SK-N-SH treated with all-trans-retinoic acid at 6 μM for 48 hours (cell line): ENCODE data around the gene ADAM11.

Experiments used
- ATAC-seq: fragments of 200-7000 bp; cut with Tn5 transposase; 3 replicates; pipeline ENCODE4 v1.9.1; 2020; ENCODE audit warnings: mild to moderate bottlenecking, moderate library complexity
- ARNTL ChIP-seq: fragments of 450-650 bp; formaldehyde crosslinking; IDR thresholded peaks from 2 replicates; pipeline ENCODE4 v1.5.0; 2020; ENCODE audit warnings: low read depth, mild to moderate bottlenecking, moderate library complexity, borderline replicate concordance
- BACH2 ChIP-seq: fragments of 250-450 bp; sonication (Bioruptor Pico); IDR thresholded peaks from 2 replicates; pipeline ENCODE4 v1.9.0; 2021; ENCODE audit warnings: mild to moderate bottlenecking, borderline replicate concordance
- CREB5 ChIP-seq: fragments of 250-450 bp; sonication (Bioruptor Pico); IDR thresholded peaks from 2 replicates; pipeline ENCODE4 v1.5.1; 2020; ENCODE audit warnings: low read depth, mild to moderate bottlenecking, moderate library complexity
- CSDC2 ChIP-seq: fragments of 250-450 bp; sonication (Bioruptor Pico); IDR thresholded peaks from 2 replicates; pipeline ENCODE4 v1.5.0; 2020; ENCODE audit warnings: mild to moderate bottlenecking, moderate library complexity
- CSRNP3 ChIP-seq: fragments of 250-450 bp; sonication (Bioruptor Pico); IDR thresholded peaks from 2 replicates; pipeline ENCODE4 v1.5.1; 2021; ENCODE audit warnings: mild to moderate bottlenecking, moderate library complexity
- ESRRG ChIP-seq: fragments of 250-450 bp; sonication (Bioruptor Pico); IDR thresholded peaks from 2 replicates; pipeline ENCODE4 v1.6.1; 2021; ENCODE audit warnings: mild to moderate bottlenecking
- ISL1 ChIP-seq: fragments of 250-450 bp; sonication (Bioruptor Pico); IDR thresholded peaks from 2 replicates; pipeline ENCODE4 v2.1.2; 2022; ENCODE audit warnings: mild to moderate bottlenecking, moderate library complexity
- OSR1 ChIP-seq: fragments of 250-450 bp; sonication (Bioruptor Pico); IDR thresholded peaks from 2 replicates; pipeline ENCODE4 v1.8.0; 2022; ENCODE audit warnings: moderate library complexity, mild to moderate bottlenecking, inconsistent platforms
- PATZ1 ChIP-seq: fragments of 250-450 bp; sonication (Bioruptor Pico); IDR thresholded peaks from 2 replicates; pipeline ENCODE4 v1.8.0; 2020; ENCODE audit warnings: mild to moderate bottlenecking, moderate library complexity, borderline replicate concordance
- PPARA ChIP-seq: fragments of 250-450 bp; sonication (Bioruptor Pico); IDR thresholded peaks from 2 replicates; pipeline ENCODE4 v1.5.0; 2020; ENCODE audit warnings: mild to moderate bottlenecking, borderline replicate concordance
- RARB ChIP-seq: fragments of 250-450 bp; sonication (Bioruptor Pico); IDR thresholded peaks from 2 replicates; pipeline ENCODE4 v1.8.0; 2021; ENCODE audit warnings: mild to moderate bottlenecking, moderate library complexity
- SNAI2 ChIP-seq: fragments of 250-450 bp; sonication (Bioruptor Pico); IDR thresholded peaks from 2 replicates; pipeline ENCODE4 v1.5.0; 2020; ENCODE audit warnings: mild to moderate bottlenecking, moderate library complexity
- TCF4 ChIP-seq: fragments of 250-450 bp; sonication (Bioruptor Pico); IDR thresholded peaks from 2 replicates; pipeline ENCODE4 v1.8.0; 2021; ENCODE audit warnings: mild to moderate bottlenecking, moderate library complexity, borderline replicate concordance
- TOX ChIP-seq: fragments of 250-450 bp; sonication (Bioruptor Pico); IDR thresholded peaks from 2 replicates; pipeline ENCODE4 v1.8.0; 2021; ENCODE audit warnings: mild to moderate bottlenecking, moderate library complexity, borderline replicate concordance
- TSHZ2 ChIP-seq: fragments of 250-450 bp; sonication (Bioruptor Pico); IDR thresholded peaks from 2 replicates; pipeline ENCODE4 v1.5.0; 2020; ENCODE audit warnings: mild to moderate bottlenecking, moderate library complexity
- ZC3H10 ChIP-seq: fragments of 250-450 bp; sonication (Bioruptor Pico); IDR thresholded peaks from 2 replicates; pipeline ENCODE4 v1.5.1; 2021; ENCODE audit warnings: mild to moderate bottlenecking, moderate library complexity
- ZFP3 ChIP-seq: fragments of 250-450 bp; sonication (Bioruptor Pico); IDR thresholded peaks from 2 replicates; pipeline ENCODE4 v1.5.0; 2020; ENCODE audit warnings: mild to moderate bottlenecking, moderate library complexity
- ZFP30 ChIP-seq: fragments of 450-650 bp; formaldehyde crosslinking; IDR thresholded peaks from 2 replicates; pipeline ENCODE4 v1.5.0; 2022; ENCODE audit warnings: mild to moderate bottlenecking, moderate library complexity
- ZNF565 ChIP-seq: fragments of 450-650 bp; formaldehyde crosslinking; conservative IDR thresholded peaks from 2 replicates; pipeline ENCODE4 v1.5.0; 2020; ENCODE audit warnings: low read depth, mild to moderate bottlenecking, moderate library complexity
- ZNF70 ChIP-seq: fragments of 450-650 bp; formaldehyde crosslinking; IDR thresholded peaks from 2 replicates; pipeline ENCODE4 v1.5.0; 2020; ENCODE audit warnings: mild to moderate bottlenecking, moderate library complexity
- ZNF8 ChIP-seq: fragments of 450-650 bp; formaldehyde crosslinking; IDR thresholded peaks from 2 replicates; pipeline ENCODE4 v1.5.0; 2020; ENCODE audit warnings: mild to moderate bottlenecking, moderate library complexity

ADAM11 gene

GRCh38 chr17:44787271-44787940 is 28.6 kb downstream of the ADAM11 start:
- ATAC-seq = peak; percentile 20; the same call in 1 of the 3 replicates
- TF ChIP-seq CREB5 (CRISPR knock-in tag) (no peak), ARNTL (no peak), SNAI2 (CRISPR knock-in tag) (no peak), ZNF70 (CRISPR knock-in tag) (no peak), ZC3H10 (CRISPR knock-in tag) (no peak), TSHZ2 (no peak), BACH2 (CRISPR knock-in tag) (no peak), ZFP3 (CRISPR knock-in tag) (no peak)

GRCh38 chr17:44788139-44788538 is 29.4 kb downstream of the ADAM11 start:
- no peak for ATAC-seq
- TF ChIP-seq TOX (CRISPR knock-in tag) (no peak), ZNF70 (CRISPR knock-in tag) (no peak), OSR1 (CRISPR knock-in tag) (no peak), RARB (CRISPR knock-in tag) (no peak), ISL1 (CRISPR knock-in tag) (no peak), ARNTL (no peak), TCF4 (CRISPR knock-in tag) (no peak), PATZ1 (CRISPR knock-in tag) (no peak), PPARA (CRISPR knock-in tag) (no peak), BACH2 (CRISPR knock-in tag) (no peak), ESRRG (CRISPR knock-in tag) (no peak), ZFP30 (CRISPR knock-in tag) (no peak), CSRNP3 (CRISPR knock-in tag) (no peak)
- TF ChIP-seq, all 23 proteins: peak for 0

GRCh38 chr17:44792276-44792675 is 33.5 kb downstream of the ADAM11 start:
- no peak for TF ChIP-seq BACH2 (CRISPR knock-in tag)
- TF ChIP-seq ISL1 (CRISPR knock-in tag) = no peak
- no peak for TF ChIP-seq ZFP3 (CRISPR knock-in tag)
- TF ChIP-seq ZNF70 (CRISPR knock-in tag) = no peak
- no peak for TF ChIP-seq PPARA (CRISPR knock-in tag)
- no peak for TF ChIP-seq ZNF565 (CRISPR knock-in tag)
- no peak for TF ChIP-seq CSRNP3 (CRISPR knock-in tag)
- no peak for TF ChIP-seq ZNF8 (CRISPR knock-in tag)
- no peak for TF ChIP-seq CSDC2 (CRISPR knock-in tag)
- TF ChIP-seq PATZ1 (CRISPR knock-in tag) = no peak
- TF ChIP-seq, all 23 proteins: peak for 0
- ATAC-seq = no peak; the same call in 2 of the 3 replicates
